Astrocyte of the cerebellum (primary cell): ENCODE measurements around the gene ELAVL3.

ENCODE experiments used
- DNase-seq: peaks from one replicate; pipeline ENCODE4 v3.0.0-alpha.2; 2011; ENCODE audit warnings: low read depth
- H3K4me3 ChIP-seq: 2 replicates; pipeline ENCODE4 v1.5.1; 2011; ENCODE audit warnings: mild to moderate bottlenecking, low read depth, low read length, moderate library complexity
- CTCF ChIP-seq: IDR thresholded peaks from 2 replicates; pipeline ENCODE4 v1.5.1; 2012; ENCODE audit warnings: low read length, low read depth, moderate library complexity, mild to moderate bottlenecking; ENCODE audit errors: missing control alignments
- in situ Hi-C: cut with HindIII; loops from 2 replicates; pipeline ENCODE4 v1.10.0; 2017; ENCODE audit warnings: low sequenced_read_pairs

ELAVL3 gene

GRCh38 chr19:11404588-11405222 is 76.1 kb downstream of the ELAVL3 start:
- no peak for DNase-seq
- TF ChIP-seq CTCF: no peak
- no peak overlapping the region for H3K4me3 ChIP-seq
- in situ Hi-C loops: no loop called here

GRCh38 chr19:11401808-11402543 is 78.9 kb downstream of the ELAVL3 start:
- in situ Hi-C loops: no loop called here
- no peak for DNase-seq
- no peak overlapping the region for H3K4me3 ChIP-seq
- no peak for TF ChIP-seq CTCF
